IMR-90 (cell line): ENCODE measurements around the gene CLASP1. TPM values are rescaled to one million over a fixed set of nuclear protein-coding genes. Genes with fewer than 3 reads are reported as not detected.

Experiments
- ATAC-seq: fragments of 200-7000 bp; cut with Tn5 transposase; 2 replicates; pipeline ENCODE4 v1.9.1; 2020; ENCODE audit warnings: low read depth, mild to moderate bottlenecking, moderate library complexity
- BruUV-seq: library from RNA; stranded (reverse); fragments of 400-500 nt; replicated peaks from 2 replicates; lab custom pipeline; 2021; lab: Mats Ljungman, UMichigan
- CTCF ChIA-PET: fragments of 300-600 bp; formaldehyde crosslinking; extraction: SDS; loops from one replicate; lab custom pipeline; 2021; ENCODE audit warnings: antibody characterized with exemption; lab: Yijun Ruan, JAX
- POLR2A ChIA-PET: fragments of 300-600 bp; sonication (Branson Sonifier 250); formaldehyde crosslinking; loops from one replicate; lab custom pipeline; 2022; ENCODE audit warnings: antibody characterized with exemption; ENCODE audit not compliant: unreplicated experiment; lab: Charles Lee
- DNase-seq: peaks from one replicate; pipeline ENCODE4 v3.0.0; 2013
- H2AFZ ChIP-seq: replicated peaks from 2 replicates; pipeline ENCODE3; 2013; ENCODE audit warnings: low read length, mild to moderate bottlenecking; ENCODE audit not compliant: poor library complexity
- H2AK5ac ChIP-seq: 2 replicates; pipeline ENCODE4 v1.6.1; 2013; ENCODE audit warnings: low read depth, low read length, inconsistent platforms
- H2AK9ac ChIP-seq: replicated peaks from 2 replicates; pipeline ENCODE3; 2013; ENCODE audit warnings: mild to moderate bottlenecking, low read depth, low read length, moderate library complexity; ENCODE audit not compliant: poor library complexity
- H2BK120ac ChIP-seq: 2 replicates; pipeline ENCODE4 v1.6.1; 2013; ENCODE audit warnings: low read depth, low read length, inconsistent platforms
- H2BK15ac ChIP-seq: 3 replicates; pipeline ENCODE4 v1.6.1; 2013; ENCODE audit warnings: low read depth, low read length, inconsistent platforms
- H2BK20ac ChIP-seq: 2 replicates; pipeline ENCODE4 v1.6.1; 2013; ENCODE audit warnings: low read depth, mild to moderate bottlenecking, inconsistent platforms, low read length, moderate library complexity
- H2BK5ac ChIP-seq: 2 replicates; pipeline ENCODE4 v1.6.1; 2013; ENCODE audit warnings: mild to moderate bottlenecking, low read depth, low read length, inconsistent platforms; ENCODE audit not compliant: poor library complexity, severe bottlenecking
- H3K14ac ChIP-seq: replicated peaks from 2 replicates; pipeline ENCODE4 v1.6.1; 2013; ENCODE audit warnings: low read depth, low read length, inconsistent platforms
- H3K18ac ChIP-seq: 2 replicates; pipeline ENCODE4 v1.6.1; 2013; ENCODE audit warnings: low read depth, low read length, control low read depth
- H3K23ac ChIP-seq: 2 replicates; pipeline ENCODE4 v1.6.1; 2013; ENCODE audit warnings: low read depth, low read length, inconsistent platforms
- H3K27ac ChIP-seq: 2 replicates; pipeline ENCODE4 v1.5.1; 2013; ENCODE audit warnings: mild to moderate bottlenecking, control low read depth, low read length; ENCODE audit not compliant: insufficient read depth
- H3K27me3 ChIP-seq: 2 replicates; pipeline ENCODE4 v1.6.1; 2013; ENCODE audit warnings: low read length; ENCODE audit not compliant: control insufficient read depth, insufficient read depth
- H3K36me3 ChIP-seq: 2 replicates; pipeline ENCODE4 v1.6.1; 2013; ENCODE audit warnings: low read length, mixed read lengths; ENCODE audit not compliant: control insufficient read depth, insufficient read depth
- H3K4ac ChIP-seq: 2 replicates; pipeline ENCODE4 v1.6.1; 2013; ENCODE audit warnings: low read depth, low read length, inconsistent platforms
- H3K4me1 ChIP-seq: 2 replicates; pipeline ENCODE4 v1.6.1; 2013; ENCODE audit warnings: low read length, mixed read lengths; ENCODE audit not compliant: control insufficient read depth, insufficient read depth
- H3K4me2 ChIP-seq: 2 replicates; pipeline ENCODE4 v1.6.1; 2013; ENCODE audit warnings: low read depth, mild to moderate bottlenecking, control low read depth, low read length, moderate library complexity
- H3K4me3 ChIP-seq: 2 replicates; pipeline ENCODE4 v1.5.1; 2013; ENCODE audit warnings: low read depth, mild to moderate bottlenecking, control low read depth, low read length, moderate library complexity; ENCODE audit not compliant: insufficient read depth
- H3K56ac ChIP-seq: 2 replicates; pipeline ENCODE4 v1.6.1; 2013; ENCODE audit warnings: low read length, inconsistent platforms; ENCODE audit not compliant: insufficient read depth; ENCODE audit errors: extremely low read depth
- H3K79me1 ChIP-seq, 2 experiments: 2 replicates each; pipeline ENCODE4 v1.6.1; 2013; ENCODE audit warnings: low read length in 2 of 2, inconsistent platforms in 1 of 2, low read depth in 1 of 2
- H3K9ac ChIP-seq: 2 replicates; pipeline ENCODE4 v1.6.1; 2013; ENCODE audit warnings: low read depth, low read length, control low read depth
- H3K9me1 ChIP-seq: 2 replicates; pipeline ENCODE4 v1.6.1; 2013; ENCODE audit warnings: low read length, inconsistent platforms; ENCODE audit not compliant: insufficient read depth
- H3K9me3 ChIP-seq: 2 replicates; pipeline ENCODE4 v1.6.1; 2013; ENCODE audit warnings: low read length; ENCODE audit not compliant: control insufficient read depth, insufficient read depth
- H4K20me1 ChIP-seq: 2 replicates; pipeline ENCODE4 v1.6.1; 2013; ENCODE audit warnings: low read length, inconsistent platforms; ENCODE audit not compliant: insufficient read depth
- H4K5ac ChIP-seq: 2 replicates; pipeline ENCODE4 v1.6.1; 2013; ENCODE audit warnings: mild to moderate bottlenecking, low read depth, low read length, control low read depth
- H4K8ac ChIP-seq, 2 experiments: 2 replicates each; pipeline ENCODE4 v1.6.1; 2013; ENCODE audit warnings: low read depth in 2 of 2, low read length in 2 of 2, control low read depth in 1 of 2, inconsistent platforms in 1 of 2
- H4K91ac ChIP-seq: 2 replicates; pipeline ENCODE4 v1.6.1; 2013; ENCODE audit warnings: low read depth, low read length, inconsistent platforms; ENCODE audit not compliant: insufficient read depth
- BHLHE40 ChIP-seq: fragments of 150-350 bp; IDR thresholded peaks from 2 replicates; pipeline ENCODE4 v1.6.1; 2016; ENCODE audit warnings: mild to moderate bottlenecking, low read depth, low read length
- CEBPB ChIP-seq: IDR thresholded peaks from 2 replicates; pipeline ENCODE4 v1.6.1; 2012; ENCODE audit warnings: low read depth, low read length, improper control_type of control experiment
- CHD1 ChIP-seq: IDR thresholded peaks from 2 replicates; pipeline ENCODE4 v1.6.1; 2012; ENCODE audit warnings: low read depth, low read length, improper control_type of control experiment
- ELK1 ChIP-seq: fragments of 150-350 bp; IDR thresholded peaks from 2 replicates; pipeline ENCODE4 v1.6.1; 2016; ENCODE audit warnings: low read depth, mild to moderate bottlenecking, low read length, moderate library complexity, borderline replicate concordance
- FOS ChIP-seq: fragments of 150-350 bp; IDR thresholded peaks from 2 replicates; pipeline ENCODE4 v1.6.1; 2016; ENCODE audit warnings: low read depth, low read length
- MAFK ChIP-seq: IDR thresholded peaks from 2 replicates; pipeline ENCODE4 v1.6.1; 2012; ENCODE audit warnings: low read depth, low read length, improper control_type of control experiment
- MAZ ChIP-seq: IDR thresholded peaks from 2 replicates; pipeline ENCODE4 v1.6.1; 2012; ENCODE audit warnings: low read depth, mild to moderate bottlenecking, low read length, improper control_type of control experiment, moderate library complexity, borderline replicate concordance
- MXI1 ChIP-seq: IDR thresholded peaks from 2 replicates; pipeline ENCODE4 v1.6.1; 2012; ENCODE audit warnings: low read depth, mild to moderate bottlenecking, low read length, moderate library complexity, borderline replicate concordance
- NFE2L2 ChIP-seq: fragments of 150-350 bp; IDR thresholded peaks from 2 replicates; pipeline ENCODE4 v1.6.1; 2016; ENCODE audit warnings: low read depth, mild to moderate bottlenecking, low read length
- POLR2A ChIP-seq: IDR thresholded peaks from 2 replicates; pipeline ENCODE4 v1.6.1; 2012; ENCODE audit warnings: mild to moderate bottlenecking, low read depth, low read length
- RAD21 ChIP-seq: IDR thresholded peaks from 2 replicates; pipeline ENCODE4 v1.6.1; 2012; ENCODE audit warnings: low read length, improper control_type of control experiment
- RCOR1 ChIP-seq: IDR thresholded peaks from 2 replicates; pipeline ENCODE4 v1.6.1; 2012; ENCODE audit warnings: mild to moderate bottlenecking, low read length, improper control_type of control experiment; ENCODE audit not compliant: insufficient replicate concordance
- RFX5 ChIP-seq: IDR thresholded peaks from 2 replicates; pipeline ENCODE4 v1.8.0; 2012; ENCODE audit warnings: low read depth, mild to moderate bottlenecking, low read length, moderate library complexity
- SMC3 ChIP-seq: fragments of 150-350 bp; IDR thresholded peaks from 2 replicates; pipeline ENCODE4 v1.6.1; 2016; ENCODE audit warnings: low read depth, mild to moderate bottlenecking, antibody characterized with exemption, low read length, moderate library complexity
- USF2 ChIP-seq: fragments of 150-350 bp; IDR thresholded peaks from 2 replicates; pipeline ENCODE4 v1.6.1; 2017; ENCODE audit warnings: mild to moderate bottlenecking, antibody characterized with exemption, low read length, low read depth
- WGBS, 2 experiments: methylation state at CpG; one replicate each; pipeline versions ENCODE4 v1.1.5 to v1.1.7; 2013; ENCODE audit warnings: missing lambda C conversion rate in 2 of 2; ENCODE audit not compliant: insufficient read length in 1 of 2; ENCODE audit errors: extremely low coverage in 2 of 2; 5-methylcytosine and 5-hydroxymethylcytosine counted together
- dilution Hi-C: fragments of 300-500 bp; cut with HindIII; formaldehyde crosslinking; loops from one replicate; pipeline ENCODE4 v1.14.3; 2018; ENCODE audit warnings: low sequenced_read_pairs; ENCODE audit not compliant: unreplicated experiment
- in situ Hi-C: fragments of 300-500 bp; cut with MboI; formaldehyde crosslinking; loops from 3 replicates; pipeline ENCODE4 v1.14.3; 2019; ENCODE audit warnings: low sequenced_read_pairs, inconsistent platforms, mixed read lengths
- intact Hi-C: fragments of 100-400 bp; cut with micrococcal nuclease; formaldehyde crosslinking; loops from 2 replicates; pipeline ENCODE4 v1.10.0; 2022
- polyA plus RNA-seq, 3 experiments: library from polyadenylated mRNA; depleted of rRNA; stranded (reverse); fragments of >200 nt; gene quantifications; 2 replicates each; pipeline ENCODE4 v1.2.3, GENCODE V29; 2012; ENCODE audit warnings: low replicate concordance in 1 of 3
- total RNA-seq: library from RNA; depleted of rRNA; stranded (reverse); fragments of >200 nt; gene quantifications from 2 replicates; pipeline ENCODE4 v1.2.3, GENCODE V29; 2012
- TF ChIP-seq, protein P1 (sequence below): conservative IDR thresholded peaks from 2 replicates; pipeline ENCODE4 v1.5.1; 2012; ENCODE audit warnings: mild to moderate bottlenecking, low read depth, low read length, improper control_type of control experiment

Gene CLASP1
- total and polyA plus RNA-seq, 2 of the 4 experiments (the other 2 are of a cell fraction) = 12.3 to 33.7 TPM

DNA sequence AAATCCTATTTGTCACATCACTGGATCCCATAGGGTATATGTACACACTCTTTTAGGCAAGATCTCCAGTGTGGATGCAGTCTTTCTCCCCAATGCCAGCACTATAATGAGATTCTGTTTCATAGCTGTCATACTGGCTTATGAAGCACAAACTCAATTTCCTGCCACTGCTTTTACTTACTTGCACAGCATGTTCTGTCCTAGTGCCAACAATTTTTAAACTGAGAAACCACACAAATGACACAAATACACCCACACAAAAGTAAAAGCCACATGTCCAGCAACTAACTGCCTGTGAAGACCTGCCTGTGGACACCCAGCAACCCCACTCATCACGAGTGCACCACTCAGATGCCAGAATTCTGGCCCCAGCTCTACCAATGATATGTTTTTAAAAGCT, 148.2 kb downstream of the CLASP1 start:
- Histone ChIP-seq H3K4me1 (peaks cover 16% of the 10 kb centered on the region), H3K9ac (no peak overlapping the region), H2BK5ac (peak overlapping the region; percentile 49), H3K14ac (peak overlapping the region; percentile 34; the same call in 1 of the 2 replicates), H3K79me1 (peaks cover 13 to 50% of the 10 kb centered on the region in 2 experiments), H3K4me3 (no peak overlapping the region), H3K4me2 (peak overlapping the region; percentile 73; the same call in 1 of the 2 replicates), H3K18ac (peak overlapping the region; percentile 70; the same call in 1 of the 2 replicates), H3K36me3 (peaks cover 2% of the 10 kb centered on the region), H4K91ac (no peak overlapping the region), H2AK9ac (no peak overlapping the region), H3K27ac (peak overlapping the region; percentile 45; the same call in 1 of the 2 replicates), H3K4ac (no peak overlapping the region), H4K5ac (no peak overlapping the region; the same call in 1 of the 2 replicates), H3K9me3 (no peaks in the 10 kb centered on the region), H2BK120ac (peak overlapping the region; percentile 19; the same call in 1 of the 2 replicates), H3K9me1 (peaks cover 24% of the 10 kb centered on the region), H3K27me3 (no peaks in the 10 kb centered on the region), H4K20me1 (peaks cover 18% of the 10 kb centered on the region; the same call in 1 of the 2 replicates), H3K56ac (no peak overlapping the region), H2AK5ac (no peak overlapping the region), H3K23ac (peak overlapping the region; percentile 62; the same call in 1 of the 2 replicates), H2AFZ (no peak overlapping the region), H2BK20ac (peak overlapping the region; percentile 39; the same call in 1 of the 2 replicates), H2BK15ac (no peak overlapping the region), H4K8ac (no peak overlapping the region)
- peak; percentile 63 for ATAC-seq
- in situ Hi-C loops (no loop called here), dilution Hi-C loops (no loop called here), intact Hi-C loops (no loop called here)
- BruUV-seq = no TSS peak
- no CpG with 5 or more reads among the region's 1 CpG for WGBS, 2 experiments
- DNase-seq = peak; percentile 85
- TF ChIP-seq RCOR1 (no peak), ELK1 (no peak), CEBPB (no peak), RFX5 (peak; percentile 91), MAZ (no peak), RAD21 (no peak), MAFK (no peak), CHD1 (no peak), USF2 (peak; percentile 33; the same call in 1 of the 2 replicates), BHLHE40 (no peak), MXI1 (0 out of 2 replicates have a peak, but pooled peaks have one; percentile 33), SMC3 (no peak), FOS (no peak), NFE2L2 (no peak), POLR2A (no peak)
- TF ChIP-seq, protein P1, sequence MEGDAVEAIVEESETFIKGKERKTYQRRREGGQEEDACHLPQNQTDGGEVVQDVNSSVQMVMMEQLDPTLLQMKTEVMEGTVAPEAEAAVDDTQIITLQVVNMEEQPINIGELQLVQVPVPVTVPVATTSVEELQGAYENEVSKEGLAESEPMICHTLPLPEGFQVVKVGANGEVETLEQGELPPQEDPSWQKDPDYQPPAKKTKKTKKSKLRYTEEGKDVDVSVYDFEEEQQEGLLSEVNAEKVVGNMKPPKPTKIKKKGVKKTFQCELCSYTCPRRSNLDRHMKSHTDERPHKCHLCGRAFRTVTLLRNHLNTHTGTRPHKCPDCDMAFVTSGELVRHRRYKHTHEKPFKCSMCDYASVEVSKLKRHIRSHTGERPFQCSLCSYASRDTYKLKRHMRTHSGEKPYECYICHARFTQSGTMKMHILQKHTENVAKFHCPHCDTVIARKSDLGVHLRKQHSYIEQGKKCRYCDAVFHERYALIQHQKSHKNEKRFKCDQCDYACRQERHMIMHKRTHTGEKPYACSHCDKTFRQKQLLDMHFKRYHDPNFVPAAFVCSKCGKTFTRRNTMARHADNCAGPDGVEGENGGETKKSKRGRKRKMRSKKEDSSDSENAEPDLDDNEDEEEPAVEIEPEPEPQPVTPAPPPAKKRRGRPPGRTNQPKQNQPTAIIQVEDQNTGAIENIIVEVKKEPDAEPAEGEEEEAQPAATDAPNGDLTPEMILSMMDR = no peak
- ChIA-PET POLR2A (no interaction called here), CTCF (no interaction called here)
